ENCODE data around the gene GREB1L. TPM values are rescaled to one million over a fixed set of nuclear protein-coding genes. Genes with fewer than 3 reads are reported as not detected.

The GREB1L gene
- total and polyA plus RNA-seq, 5 donors = 7.4 to 31.4 (median 23.4) TPM

DNA sequence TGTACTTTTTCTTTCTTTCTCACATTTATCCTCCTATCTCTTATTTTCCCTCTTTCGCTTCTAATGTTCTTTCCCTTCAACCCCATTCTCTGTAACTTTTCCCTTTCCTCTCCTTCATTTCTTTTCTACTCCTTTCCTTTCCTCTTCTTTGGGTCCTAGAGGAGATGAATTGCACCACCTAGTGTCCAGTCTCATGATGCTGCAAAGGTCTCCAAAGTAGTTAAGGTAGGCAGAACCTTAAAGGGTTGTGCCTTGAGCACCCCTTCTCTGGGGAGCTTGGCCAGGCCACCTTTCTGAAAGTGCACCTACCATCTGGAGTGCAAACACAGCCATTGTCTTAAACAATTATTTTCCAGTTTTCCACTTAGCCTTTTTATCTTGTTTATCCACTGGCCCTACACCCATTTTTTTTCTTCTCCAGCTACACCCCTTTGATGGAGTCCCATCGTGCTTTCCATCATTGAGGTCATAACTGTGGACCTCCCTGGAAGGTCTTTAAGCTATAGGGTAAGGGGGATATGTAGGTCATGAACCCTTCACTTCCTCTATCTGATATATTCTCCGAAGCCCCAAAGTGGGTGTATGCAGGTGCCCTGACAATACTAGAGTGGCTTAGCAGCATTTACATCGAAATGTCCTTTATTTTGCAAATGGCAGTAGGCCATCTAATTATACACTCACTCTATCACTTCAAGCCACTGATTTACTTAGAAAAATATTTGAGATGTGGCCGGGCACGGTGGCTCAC lies 202.6 kb downstream of the GREB1L start:
- ATAC-seq = peak in 1 of 2 donors; percentile 51
- 78% methylated on average over 6 of the region's 6 CpGs for WGBS
- H3K4me3 ChIP-seq (ENCODE audit: low read length) = no peak overlapping the region
- intact Hi-C loops (cut with DNase I) = loop anchor here (2.0 to 5.0 kb wide), 3 partner anchors 247 to 252 kb away; no protein-coding TSS in a partner anchor
- no peaks in the 10 kb centered on the region for H3K27me3 ChIP-seq (ENCODE audit: control insufficient read depth, insufficient read depth)
- peaks cover 2% of the 10 kb centered on the region for H3K4me1 ChIP-seq (ENCODE audit: control insufficient read depth, insufficient read depth, low read length)
- no peak overlapping the region for H3K27ac ChIP-seq (ENCODE audit: low read length)
- DNase-seq = no peak
- H3K9me3 ChIP-seq (ENCODE audit: control insufficient read depth, low read length) = no peaks in the 10 kb centered on the region

DNA sequence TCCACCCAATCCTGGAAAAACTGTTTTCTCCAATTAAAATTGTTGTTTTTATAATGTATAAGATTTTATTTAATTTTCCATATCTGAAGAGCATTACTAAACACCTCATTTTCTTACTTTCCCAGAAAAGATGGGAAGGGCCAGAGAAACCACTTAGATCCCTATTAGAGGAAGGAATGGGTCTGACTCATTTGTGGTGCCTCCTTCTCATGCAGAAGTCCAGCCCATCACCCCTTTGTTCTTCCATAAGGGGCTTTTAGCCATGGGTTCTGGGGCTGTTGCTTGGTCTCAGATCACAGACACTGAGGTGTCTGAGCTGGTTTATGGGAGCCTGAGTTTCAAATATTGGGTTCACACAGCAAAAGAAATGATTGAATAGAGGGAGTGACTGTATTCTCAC lies 206.3 kb downstream of the GREB1L start:
- Histone ChIP-seq H3K4me1 (ENCODE audit: control insufficient read depth, insufficient read depth, low read length) (peaks cover 2% of the 10 kb centered on the region), H3K27me3 (ENCODE audit: control insufficient read depth, insufficient read depth) (no peaks in the 10 kb centered on the region), H3K27ac (ENCODE audit: low read length) (no peak overlapping the region), H3K9me3 (ENCODE audit: control insufficient read depth, low read length) (no peaks in the 10 kb centered on the region), H3K4me3 (ENCODE audit: low read length) (no peak overlapping the region)
- ATAC-seq (no peak), DNase-seq (no peak)
- intact Hi-C loops (cut with DNase I) = no loop called here

DNA sequence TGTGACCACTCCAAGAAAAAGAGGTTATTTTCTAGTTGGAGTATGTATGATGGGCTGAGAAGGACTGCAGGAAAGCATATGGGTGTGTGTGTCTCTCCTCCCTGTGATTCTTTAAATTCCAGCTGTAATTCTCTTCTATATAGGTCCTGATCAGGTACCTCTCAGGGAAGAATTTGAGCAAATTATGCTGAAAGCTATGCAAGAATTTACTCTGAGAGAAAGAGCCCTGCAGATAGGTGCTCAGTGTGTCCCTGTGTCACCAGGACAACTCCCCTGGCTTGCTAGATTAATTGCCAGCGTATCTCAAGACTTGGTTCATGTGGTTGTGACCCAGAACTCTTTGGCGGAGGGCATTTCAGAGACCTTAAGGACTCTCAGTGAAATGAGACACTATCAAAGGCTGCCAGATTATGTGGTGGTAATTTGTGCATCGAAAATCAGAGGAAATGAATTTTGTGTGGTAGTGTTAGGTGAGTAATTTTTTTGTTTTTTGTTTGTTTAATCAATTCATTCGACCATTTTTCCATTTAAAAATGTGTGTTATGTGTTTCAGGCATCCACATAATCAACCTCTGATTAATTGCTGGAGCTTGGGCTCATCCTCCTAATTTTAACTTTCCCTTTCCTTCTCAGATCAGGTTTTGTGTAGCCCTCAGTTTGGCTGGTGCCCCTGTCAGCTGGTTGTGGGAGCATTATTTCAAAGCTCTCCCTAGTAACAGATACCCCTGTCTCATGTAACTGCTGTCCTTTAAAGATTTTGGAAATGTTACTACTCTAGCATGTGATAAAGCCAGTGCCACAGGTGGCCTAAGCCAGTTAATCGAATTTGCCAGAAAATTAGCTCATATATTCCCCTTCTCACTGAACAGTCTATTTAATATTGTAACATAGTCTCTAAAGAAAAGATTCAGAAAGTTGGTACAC lies 207.6 kb downstream of the GREB1L start:
- H3K4me1 ChIP-seq (ENCODE audit: control insufficient read depth, insufficient read depth, low read length) = peaks cover 5% of the 10 kb centered on the region
- intact Hi-C loops (cut with DNase I) = loop anchor here in 1 of 4 donors (10.0 kb wide), 1 partner anchor 205 kb away; the partner anchor contains the start of gene GREB1L
- no peaks in the 10 kb centered on the region for H3K27me3 ChIP-seq (ENCODE audit: control insufficient read depth, insufficient read depth)
- 78% methylated on average over 5 of the region's 5 CpGs for WGBS
- no peak overlapping the region for H3K4me3 ChIP-seq (ENCODE audit: low read length)
- no peak for DNase-seq
- H3K27ac ChIP-seq (ENCODE audit: low read length) = no peak overlapping the region
- H3K9me3 ChIP-seq (ENCODE audit: control insufficient read depth, low read length) = no peaks in the 10 kb centered on the region
- no peak for ATAC-seq

DNA sequence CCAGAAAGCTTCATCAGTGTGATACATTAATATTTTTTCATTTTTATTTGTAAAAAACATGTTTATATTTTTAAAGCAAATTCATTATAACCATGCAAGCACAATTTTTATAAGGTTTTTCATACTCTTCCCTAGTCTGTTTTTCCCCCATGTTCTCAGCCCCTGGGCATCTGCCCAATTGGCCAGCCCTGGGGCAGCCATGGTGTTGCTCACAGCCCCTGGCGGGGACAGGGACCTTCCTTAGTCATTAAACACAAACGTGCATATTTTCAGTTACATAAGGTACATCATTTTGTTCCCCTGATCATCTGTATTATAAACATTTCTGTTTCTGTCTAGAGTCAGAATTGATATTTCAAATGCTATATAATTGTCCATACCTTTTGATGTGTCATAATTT lies 208.5 kb downstream of the GREB1L start:
- ATAC-seq = no peak
- intact Hi-C loops (cut with DNase I) = loop anchor here in 1 of 4 donors (10.0 kb wide), 1 partner anchor 206 kb away; the partner anchor contains the start of gene GREB1L
- Histone ChIP-seq H3K4me3 (ENCODE audit: low read length) (no peak overlapping the region), H3K27me3 (ENCODE audit: control insufficient read depth, insufficient read depth) (no peaks in the 10 kb centered on the region), H3K9me3 (ENCODE audit: control insufficient read depth, low read length) (no peaks in the 10 kb centered on the region), H3K4me1 (ENCODE audit: control insufficient read depth, insufficient read depth, low read length) (peaks cover 5% of the 10 kb centered on the region), H3K27ac (ENCODE audit: low read length) (no peak overlapping the region)
- 67% methylated on average over 2 of the region's 2 CpGs for WGBS
- DNase-seq = no peak

DNA sequence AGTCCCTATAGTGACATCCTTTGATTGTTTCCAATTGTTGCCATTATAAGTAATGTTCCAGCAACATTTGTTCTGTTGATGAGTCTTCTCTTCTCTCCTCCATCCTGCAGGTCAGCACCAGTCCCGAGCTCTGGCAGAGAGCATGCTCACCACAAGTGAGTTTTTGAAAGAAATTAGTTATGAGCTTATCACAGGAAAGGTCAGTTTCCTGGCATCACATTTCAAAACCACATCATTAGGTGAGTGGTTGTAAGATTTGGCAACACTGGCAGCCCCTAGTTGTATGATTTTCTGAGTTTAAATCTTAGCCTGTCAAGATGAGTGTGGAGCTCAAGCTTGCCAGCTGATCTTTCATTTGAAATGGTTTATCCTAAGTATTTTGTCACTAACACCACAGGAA lies 208.9 kb downstream of the GREB1L start:
- Histone ChIP-seq H3K4me3 (ENCODE audit: low read length) (no peak overlapping the region), H3K4me1 (ENCODE audit: control insufficient read depth, insufficient read depth, low read length) (peaks cover 5% of the 10 kb centered on the region), H3K9me3 (ENCODE audit: control insufficient read depth, low read length) (no peaks in the 10 kb centered on the region), H3K27me3 (ENCODE audit: control insufficient read depth, insufficient read depth) (no peaks in the 10 kb centered on the region), H3K27ac (ENCODE audit: low read length) (no peak overlapping the region)
- 67% methylated on average over 1 of the region's 1 CpG for WGBS
- ATAC-seq (no peak), DNase-seq (no peak)
- intact Hi-C loops (cut with DNase I) = loop anchor here in 1 of 4 donors (10.0 kb wide), 1 partner anchor 206 kb away; the partner anchor contains the start of gene GREB1L

DNA sequence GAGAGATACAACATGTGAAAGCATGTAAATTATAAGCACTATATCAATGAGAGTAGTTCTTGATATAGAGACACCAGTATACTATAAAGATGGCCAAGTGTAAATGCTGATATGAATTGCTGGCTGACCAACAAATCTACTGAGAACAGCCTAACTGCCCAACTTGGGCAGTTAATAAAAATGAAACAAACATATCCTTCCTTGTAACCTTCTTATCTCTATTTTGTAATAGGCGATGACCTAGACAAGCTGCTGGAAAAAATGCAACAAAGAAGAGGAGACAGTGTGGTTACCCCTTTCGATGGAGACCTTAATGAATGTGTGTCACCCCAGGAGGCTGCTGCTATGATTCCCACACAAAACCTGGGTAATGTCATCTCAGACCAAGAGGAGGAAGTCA lies 209.8 kb downstream of the GREB1L start:
- Histone ChIP-seq H3K27ac (ENCODE audit: low read length) (no peak overlapping the region), H3K4me1 (ENCODE audit: control insufficient read depth, insufficient read depth, low read length) (peaks cover 5% of the 10 kb centered on the region), H3K27me3 (ENCODE audit: control insufficient read depth, insufficient read depth) (no peaks in the 10 kb centered on the region), H3K4me3 (ENCODE audit: low read length) (no peak overlapping the region), H3K9me3 (ENCODE audit: control insufficient read depth, low read length) (no peaks in the 10 kb centered on the region)
- DNase-seq = no peak
- intact Hi-C loops (cut with DNase I) = loop anchor here in 1 of 4 donors (10.0 kb wide), 1 partner anchor 207 kb away; the partner anchor contains the start of gene GREB1L
- 78% methylated on average over 2 of the region's 2 CpGs for WGBS
- no peak for ATAC-seq

DNA sequence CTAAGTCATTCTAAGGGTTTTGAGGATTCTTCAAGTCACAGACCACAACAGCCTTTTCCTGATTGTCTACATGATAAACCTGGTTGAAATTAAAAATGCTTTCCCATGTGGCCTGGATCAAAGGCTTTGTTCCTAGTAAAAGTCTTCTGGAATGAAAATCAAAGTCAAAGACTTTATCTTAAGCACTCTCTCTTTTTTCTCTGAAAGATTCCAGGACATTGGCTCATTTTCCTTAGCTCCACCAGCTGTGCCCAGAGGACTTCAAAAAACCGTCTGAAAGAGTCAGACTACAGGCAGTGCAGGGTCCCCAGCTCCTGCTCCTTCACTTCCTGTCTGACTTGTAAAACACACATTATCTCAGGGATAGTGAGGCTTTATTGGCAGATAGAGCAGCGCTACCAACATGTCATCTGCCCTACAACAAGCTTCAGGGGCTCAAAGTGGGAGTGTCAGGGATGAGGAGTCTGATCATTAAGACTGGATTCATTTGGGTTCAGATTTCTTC lies 210.3 kb downstream of the GREB1L start:
- intact Hi-C loops (cut with DNase I) = loop anchor here in 1 of 4 donors (10.0 kb wide), 1 partner anchor 208 kb away; the partner anchor contains the start of gene GREB1L
- Histone ChIP-seq H3K4me3 (ENCODE audit: low read length) (no peak overlapping the region), H3K27me3 (ENCODE audit: control insufficient read depth, insufficient read depth) (no peaks in the 10 kb centered on the region), H3K9me3 (ENCODE audit: control insufficient read depth, low read length) (no peaks in the 10 kb centered on the region), H3K4me1 (ENCODE audit: control insufficient read depth, insufficient read depth, low read length) (peaks cover 5% of the 10 kb centered on the region), H3K27ac (ENCODE audit: low read length) (no peak overlapping the region)
- ATAC-seq (no peak), DNase-seq (no peak)
- WGBS = 30% methylated on average over 2 of the region's 2 CpGs

DNA sequence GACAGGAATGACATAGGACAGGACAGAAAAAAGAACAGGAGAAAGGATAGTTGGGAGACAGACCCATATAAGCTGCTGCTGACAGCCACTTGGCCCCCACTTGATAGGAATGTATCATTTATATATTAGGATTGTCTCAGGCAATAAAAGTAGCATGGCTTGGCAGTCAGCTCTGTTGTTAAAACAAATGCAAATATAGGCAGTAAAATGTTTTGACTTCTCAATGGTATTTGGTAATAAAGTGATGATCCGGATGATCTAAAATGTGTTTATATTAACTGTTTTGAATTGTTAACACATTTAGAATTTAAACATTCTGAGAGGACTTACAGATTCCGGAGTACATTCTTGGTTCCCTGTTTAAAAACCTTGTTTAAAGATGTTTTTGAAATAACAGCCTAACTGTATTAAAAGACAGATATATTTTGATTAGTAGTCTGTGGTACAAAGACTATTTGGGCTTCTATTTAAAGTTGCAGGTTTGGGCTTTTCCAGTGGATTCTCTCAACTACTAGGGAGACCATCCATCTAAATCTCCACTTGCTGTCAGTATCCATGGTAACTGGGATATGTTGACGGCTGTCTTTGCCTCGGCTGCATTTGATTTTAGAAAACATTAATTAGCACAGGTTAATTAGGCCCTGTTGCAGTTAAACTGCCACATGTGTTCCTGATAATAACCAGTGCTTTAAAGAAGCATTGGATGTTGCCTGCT lies 210.9 kb downstream of the GREB1L start:
- Histone ChIP-seq H3K27me3 (ENCODE audit: control insufficient read depth, insufficient read depth) (no peaks in the 10 kb centered on the region), H3K27ac (ENCODE audit: low read length) (no peak overlapping the region), H3K9me3 (ENCODE audit: control insufficient read depth, low read length) (no peaks in the 10 kb centered on the region), H3K4me3 (ENCODE audit: low read length) (no peak overlapping the region), H3K4me1 (ENCODE audit: control insufficient read depth, insufficient read depth, low read length) (peaks cover 5% of the 10 kb centered on the region)
- DNase-seq = no peak
- intact Hi-C loops (cut with DNase I) = loop anchor here in 1 of 4 donors (10.0 kb wide), 1 partner anchor 208 kb away; the partner anchor contains the start of gene GREB1L
- 58% methylated on average over 4 of the region's 4 CpGs for WGBS
- ATAC-seq = no peak

DNA sequence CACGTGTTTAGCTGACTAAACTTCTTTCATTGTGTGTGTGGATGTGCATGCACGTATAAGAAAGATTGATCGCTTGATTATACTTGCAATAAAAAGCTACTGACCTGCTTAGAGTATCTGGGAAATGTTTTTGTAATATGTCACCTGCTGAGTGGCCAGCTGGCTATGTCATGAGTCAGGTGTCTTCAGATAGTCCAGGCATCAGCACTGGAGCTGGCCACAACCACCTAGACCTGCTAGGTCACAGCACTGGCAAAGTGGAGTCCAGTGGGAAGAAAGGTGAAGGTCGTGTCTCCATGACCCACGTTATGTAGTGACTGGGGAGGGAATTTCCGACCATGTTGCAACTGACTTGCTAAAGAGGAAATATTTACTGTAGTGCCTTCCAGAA lies 211.5 kb downstream of the GREB1L start:
- Histone ChIP-seq H3K27me3 (ENCODE audit: control insufficient read depth, insufficient read depth) (no peaks in the 10 kb centered on the region), H3K4me3 (ENCODE audit: low read length) (no peak overlapping the region), H3K27ac (ENCODE audit: low read length) (no peak overlapping the region), H3K9me3 (ENCODE audit: control insufficient read depth, low read length) (no peaks in the 10 kb centered on the region), H3K4me1 (ENCODE audit: control insufficient read depth, insufficient read depth, low read length) (peaks cover 5% of the 10 kb centered on the region)
- peak in 1 of 2 donors; percentile 22 for ATAC-seq
- intact Hi-C loops (cut with DNase I) = loop anchor here in 1 of 4 donors (10.0 kb wide), 1 partner anchor 209 kb away; the partner anchor contains the start of gene GREB1L
- 67% methylated on average over 6 of the region's 6 CpGs for WGBS
- DNase-seq = no peak

DNA sequence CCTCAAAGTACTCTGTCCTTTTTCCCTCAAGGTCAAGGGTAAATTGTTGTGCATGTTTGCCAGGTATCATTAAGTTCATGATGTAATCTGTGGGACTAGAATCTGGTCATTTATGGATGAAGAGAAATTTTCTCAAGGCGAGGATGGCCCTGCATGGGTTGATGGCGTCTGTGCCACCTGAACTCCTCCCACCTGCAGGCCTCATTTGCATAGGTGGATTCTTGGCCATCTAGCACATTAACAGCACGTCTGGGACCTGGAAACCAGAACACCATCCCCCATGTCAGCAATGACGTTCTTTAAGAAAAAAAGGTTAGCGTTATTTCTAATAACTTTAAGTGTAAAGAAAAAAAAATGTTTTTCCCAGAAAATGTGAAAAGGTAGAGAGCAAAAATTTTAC lies 212.7 kb downstream of the GREB1L start:
- ATAC-seq (no peak), DNase-seq (no peak)
- Histone ChIP-seq H3K4me1 (ENCODE audit: control insufficient read depth, insufficient read depth, low read length) (peaks cover 3% of the 10 kb centered on the region), H3K27ac (ENCODE audit: low read length) (no peak overlapping the region), H3K4me3 (ENCODE audit: low read length) (no peak overlapping the region), H3K9me3 (ENCODE audit: control insufficient read depth, low read length) (no peaks in the 10 kb centered on the region), H3K27me3 (ENCODE audit: control insufficient read depth, insufficient read depth) (no peaks in the 10 kb centered on the region)
- intact Hi-C loops (cut with DNase I) = loop anchor here in 1 of 4 donors (10.0 kb wide), 1 partner anchor 210 kb away; the partner anchor contains the start of gene GREB1L
- 82% methylated on average over 5 of the region's 5 CpGs for WGBS
